Measurements from ENCODE around the gene CROCC.

DNA sequence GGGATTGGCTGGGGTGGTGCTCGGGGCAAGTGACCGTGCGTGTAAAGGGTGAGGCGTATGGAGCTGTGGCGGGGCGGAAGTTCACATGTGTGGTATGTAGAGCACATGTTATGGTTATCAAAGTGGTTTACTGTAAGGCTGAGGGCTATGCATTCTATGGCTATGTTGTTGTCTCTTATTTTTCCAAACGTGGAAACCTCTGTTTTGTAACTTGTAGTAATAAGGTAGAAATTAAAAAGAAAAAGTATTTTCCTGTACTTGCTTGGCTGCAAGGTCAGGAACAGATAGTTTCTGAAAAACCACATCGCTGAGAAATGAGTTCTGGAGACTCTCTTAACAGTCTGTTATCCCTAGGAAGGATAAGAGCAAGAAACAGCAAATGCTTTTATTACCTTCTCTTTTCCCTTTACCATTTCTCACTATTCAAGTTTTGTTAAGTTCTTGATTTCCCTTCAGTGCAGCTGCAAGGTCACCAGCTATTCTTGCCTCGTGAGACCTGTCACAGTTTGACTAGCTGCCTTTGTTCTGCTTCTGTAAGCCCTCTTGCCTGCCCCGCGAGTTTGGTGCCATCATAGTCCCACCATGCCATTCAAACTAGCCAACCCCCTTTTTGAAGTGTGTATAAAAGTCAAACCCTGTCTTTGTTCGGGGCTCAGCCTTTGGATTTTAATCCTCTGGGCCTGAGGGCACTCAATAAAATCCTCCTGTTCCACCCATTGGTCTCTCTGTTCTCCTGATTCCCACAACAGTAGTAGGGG, 16.4 kb upstream of the CROCC start:
- TF ChIP-seq, protein P1, sequence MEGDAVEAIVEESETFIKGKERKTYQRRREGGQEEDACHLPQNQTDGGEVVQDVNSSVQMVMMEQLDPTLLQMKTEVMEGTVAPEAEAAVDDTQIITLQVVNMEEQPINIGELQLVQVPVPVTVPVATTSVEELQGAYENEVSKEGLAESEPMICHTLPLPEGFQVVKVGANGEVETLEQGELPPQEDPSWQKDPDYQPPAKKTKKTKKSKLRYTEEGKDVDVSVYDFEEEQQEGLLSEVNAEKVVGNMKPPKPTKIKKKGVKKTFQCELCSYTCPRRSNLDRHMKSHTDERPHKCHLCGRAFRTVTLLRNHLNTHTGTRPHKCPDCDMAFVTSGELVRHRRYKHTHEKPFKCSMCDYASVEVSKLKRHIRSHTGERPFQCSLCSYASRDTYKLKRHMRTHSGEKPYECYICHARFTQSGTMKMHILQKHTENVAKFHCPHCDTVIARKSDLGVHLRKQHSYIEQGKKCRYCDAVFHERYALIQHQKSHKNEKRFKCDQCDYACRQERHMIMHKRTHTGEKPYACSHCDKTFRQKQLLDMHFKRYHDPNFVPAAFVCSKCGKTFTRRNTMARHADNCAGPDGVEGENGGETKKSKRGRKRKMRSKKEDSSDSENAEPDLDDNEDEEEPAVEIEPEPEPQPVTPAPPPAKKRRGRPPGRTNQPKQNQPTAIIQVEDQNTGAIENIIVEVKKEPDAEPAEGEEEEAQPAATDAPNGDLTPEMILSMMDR (conservative IDR thresholded peaks at IDR 0.05; ENCODE audit: low read length) = no peak
- TF ChIP-seq EZH2phosphoT487 (IDR thresholded peaks at IDR 0.05; ENCODE audit: borderline replicate concordance, low read depth, low read length) = no peak
